ENCODE data around the gene MACROD2. TPM values are rescaled to one million over a fixed set of nuclear protein-coding genes. Genes with fewer than 3 reads are reported as not detected.

Gene MACROD2
- total RNA-seq, 1 donor = 0.81 TPM

GRCh38 chr20:14055127-14055742 is 59.9 kb downstream of the MACROD2 start:
- peak in 2 of 3 donors; percentile 31 to 75 for DNase-seq (ENCODE audit: low read depth in 2 of 3, low spot score in 2 of 3)

GRCh38 chr20:14062171-14062570 is 66.9 kb downstream of the MACROD2 start:
- DNase-seq (ENCODE audit: low read depth in 2 of 3, low spot score in 2 of 3) = no peak

- no peak for DNase-seq (ENCODE audit: low read depth in 2 of 3, low spot score in 2 of 3)
These were observed 67.5 kb downstream of the MACROD2 start for GRCh38 chr20:14062786-14063185.

- DNase-seq (ENCODE audit: low read depth in 2 of 3, low spot score in 2 of 3) = no peak
These were observed 69.0 kb downstream of the MACROD2 start for GRCh38 chr20:14064333-14064732.

DNA sequence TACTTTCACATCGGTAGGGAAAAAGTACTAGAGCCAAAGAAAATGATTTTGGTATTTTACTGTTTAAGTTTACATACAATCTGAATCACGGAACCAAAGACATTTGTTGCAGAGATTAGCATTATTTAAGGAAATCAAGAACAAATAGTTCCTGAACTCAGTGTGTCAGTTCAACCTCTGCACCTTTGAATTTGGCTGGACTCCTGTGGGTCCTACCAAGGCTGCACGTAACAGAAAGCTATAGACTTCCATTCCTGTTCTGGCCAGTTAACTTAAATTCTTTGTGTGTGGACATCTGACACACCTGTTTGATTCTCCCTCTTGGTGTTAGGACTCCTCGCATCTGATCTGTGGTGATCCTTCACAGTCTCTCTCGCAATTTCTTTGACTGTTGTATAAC is 69.6 kb downstream of the MACROD2 start:
- DNase-seq (ENCODE audit: low read depth in 2 of 3, low spot score in 2 of 3) = no peak

GRCh38 chr20:14065774-14066173 is 70.5 kb downstream of the MACROD2 start:
- DNase-seq (ENCODE audit: low read depth in 2 of 3, low spot score in 2 of 3) = no peak

GRCh38 chr20:14067603-14068002 is 72.3 kb downstream of the MACROD2 start:
- no peak for DNase-seq (ENCODE audit: low read depth in 2 of 3, low spot score in 2 of 3)

DNA sequence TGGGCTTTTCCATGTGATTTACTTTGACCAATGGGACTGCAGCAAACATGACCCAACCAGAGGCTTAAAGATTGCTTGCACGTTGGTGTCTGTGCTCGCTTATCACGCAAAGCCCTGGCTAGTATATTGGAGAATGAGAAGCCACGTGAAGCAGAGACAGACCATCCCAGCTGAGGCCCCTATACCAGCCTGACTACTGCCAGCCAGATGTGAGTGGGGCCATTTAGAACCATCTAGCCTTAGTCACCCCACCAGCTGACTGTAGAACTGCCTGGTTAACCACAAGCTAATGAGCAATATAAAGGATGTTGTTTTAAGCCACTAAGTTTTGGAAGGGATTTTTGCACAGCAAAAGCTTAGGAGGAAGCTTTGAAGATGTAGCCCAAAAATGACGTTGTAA is 74.5 kb downstream of the MACROD2 start:
- no peak for DNase-seq (ENCODE audit: low read depth in 2 of 3, low spot score in 2 of 3)

- no peak for DNase-seq (ENCODE audit: low read depth in 2 of 3, low spot score in 2 of 3)
These were observed 98.3 kb downstream of the MACROD2 start for GRCh38 chr20:14093652-14094051.

DNA sequence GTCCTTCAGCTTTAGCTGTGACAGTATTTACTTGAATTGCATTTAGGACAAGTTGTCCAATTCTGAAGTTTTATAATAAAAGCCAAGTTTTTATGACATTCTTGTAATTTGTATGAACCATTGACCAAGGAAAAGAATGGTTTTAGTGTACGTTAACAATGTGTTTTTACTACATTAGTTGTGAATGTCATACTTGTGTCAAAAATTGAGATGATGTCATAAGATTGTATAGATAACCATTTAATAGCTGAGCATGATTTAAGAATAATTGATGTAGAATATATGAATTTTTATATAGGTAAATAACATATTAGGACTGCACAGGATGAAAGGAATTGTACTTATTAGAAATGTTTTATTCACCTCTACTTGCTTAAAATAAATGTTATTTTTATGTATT is 102.9 kb downstream of the MACROD2 start:
- no peak for DNase-seq (ENCODE audit: low read depth in 2 of 3, low spot score in 2 of 3)

DNA sequence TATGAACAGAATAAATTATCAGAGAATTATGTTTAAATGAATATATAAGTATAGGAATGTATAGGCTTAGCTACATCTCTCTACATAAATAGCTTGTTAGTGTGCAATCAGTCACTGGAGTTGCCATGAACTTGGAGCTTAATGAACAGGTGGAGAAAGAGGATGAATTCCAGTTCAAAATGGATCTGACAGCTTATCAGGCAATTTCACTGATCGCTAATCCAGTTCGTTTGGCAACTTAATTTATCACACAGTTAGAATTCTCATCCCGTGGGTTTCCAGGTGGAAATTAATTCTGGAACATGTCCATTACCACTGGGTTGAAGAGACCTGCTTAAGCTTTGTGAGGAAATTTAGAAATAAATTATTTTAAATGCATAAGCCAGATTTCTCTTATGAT is 118.1 kb downstream of the MACROD2 start:
- DNase-seq (ENCODE audit: low read depth in 2 of 3, low spot score in 2 of 3) = no peak

DNA sequence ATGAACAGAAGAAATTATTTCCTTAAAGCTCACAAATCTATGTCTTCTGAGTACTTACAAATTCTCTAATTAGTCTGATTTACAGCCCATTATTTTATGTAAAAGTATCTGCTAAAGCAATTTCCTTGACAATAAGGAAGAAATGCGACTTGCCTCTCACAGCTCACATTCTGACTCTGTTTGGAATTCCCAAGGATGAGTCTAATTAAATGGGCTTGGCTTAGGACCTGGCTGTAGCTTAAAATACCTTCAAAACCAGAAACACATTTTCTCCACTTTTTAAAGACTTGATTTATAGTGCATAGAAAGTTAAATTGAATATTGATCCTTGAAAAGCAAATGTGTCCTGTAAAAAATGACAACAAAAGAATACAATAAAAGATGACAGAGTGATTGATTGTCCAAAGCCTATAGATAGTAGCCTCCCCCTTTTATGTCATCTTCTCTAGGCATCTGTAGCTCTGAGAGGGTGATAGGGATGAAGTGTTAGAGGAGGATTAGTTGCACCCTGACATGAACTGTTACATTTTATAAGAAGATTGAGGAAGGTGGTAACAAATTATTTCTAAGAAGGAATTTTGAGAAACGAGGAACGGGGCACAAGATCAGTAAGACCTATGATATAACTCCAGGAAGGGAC is 118.9 kb downstream of the MACROD2 start:
- no peak for DNase-seq (ENCODE audit: low read depth in 2 of 3, low spot score in 2 of 3)

- DNase-seq (ENCODE audit: low read depth in 2 of 3, low spot score in 2 of 3) = no peak
These were observed 120.7 kb downstream of the MACROD2 start for GRCh38 chr20:14116037-14116436.

GRCh38 chr20:14117768-14118167 is 122.5 kb downstream of the MACROD2 start:
- DNase-seq (ENCODE audit: low read depth in 2 of 3, low spot score in 2 of 3) = no peak

DNA sequence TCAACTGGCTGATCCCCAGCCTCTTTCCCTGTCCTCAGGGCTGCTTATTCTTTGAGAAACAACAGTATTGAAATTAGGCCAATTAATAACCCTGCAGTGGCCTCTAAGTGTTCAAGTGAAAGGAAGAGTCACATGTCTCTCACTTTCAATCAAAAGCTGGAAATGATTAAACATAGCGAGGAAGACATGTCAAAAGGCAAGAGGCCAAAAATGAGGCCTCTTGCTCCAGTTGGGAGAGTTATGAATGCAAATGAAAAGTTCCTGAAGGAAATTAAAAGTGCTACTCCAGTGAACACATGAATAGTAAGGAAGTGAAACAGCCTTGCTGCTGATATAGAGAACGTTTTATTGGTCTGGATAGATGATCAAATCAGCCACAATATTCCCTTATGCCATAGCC is 131.5 kb downstream of the MACROD2 start:
- DNase-seq (ENCODE audit: low read depth in 2 of 3, low spot score in 2 of 3) = no peak

DNA sequence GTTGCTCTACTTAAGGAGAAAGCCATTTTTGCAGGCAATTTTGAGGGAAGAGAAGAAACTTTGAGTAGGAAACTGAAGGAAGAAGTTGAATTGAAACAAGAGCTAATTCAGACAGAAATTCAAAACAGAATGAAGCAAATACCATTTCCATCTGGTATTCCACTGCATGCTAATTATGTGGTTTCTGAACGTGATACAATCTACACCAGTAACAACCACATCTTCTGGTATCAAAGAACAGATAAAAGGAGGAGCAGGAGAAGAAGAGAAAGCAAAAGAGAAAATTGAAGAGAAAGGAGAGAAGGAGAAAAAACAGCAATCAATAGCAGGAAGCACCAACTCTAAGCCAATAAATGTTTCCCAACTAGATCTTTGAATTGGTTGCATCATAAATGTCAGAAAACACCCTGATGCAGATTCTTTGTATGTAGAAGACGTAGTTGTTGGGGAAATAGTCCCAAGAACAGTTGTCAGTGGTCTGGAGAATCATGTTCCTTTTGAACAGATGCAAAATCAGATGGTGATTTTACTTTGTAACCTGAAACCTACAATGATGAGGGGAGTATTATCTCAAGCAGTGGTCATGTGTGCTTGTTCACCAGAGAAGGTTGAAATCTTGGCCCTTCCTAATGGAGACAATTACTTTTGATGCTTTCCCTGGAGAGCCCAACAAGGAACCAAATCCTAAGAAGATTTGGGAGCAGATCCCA is 132.4 kb downstream of the MACROD2 start:
- DNase-seq (ENCODE audit: low read depth in 2 of 3, low spot score in 2 of 3) = no peak

GRCh38 chr20:14134004-14134403 is 138.7 kb downstream of the MACROD2 start:
- no peak for DNase-seq (ENCODE audit: low read depth in 2 of 3, low spot score in 2 of 3)

GRCh38 chr20:14142171-14142570 is 146.9 kb downstream of the MACROD2 start:
- no peak for DNase-seq (ENCODE audit: low read depth in 2 of 3, low spot score in 2 of 3)

DNA sequence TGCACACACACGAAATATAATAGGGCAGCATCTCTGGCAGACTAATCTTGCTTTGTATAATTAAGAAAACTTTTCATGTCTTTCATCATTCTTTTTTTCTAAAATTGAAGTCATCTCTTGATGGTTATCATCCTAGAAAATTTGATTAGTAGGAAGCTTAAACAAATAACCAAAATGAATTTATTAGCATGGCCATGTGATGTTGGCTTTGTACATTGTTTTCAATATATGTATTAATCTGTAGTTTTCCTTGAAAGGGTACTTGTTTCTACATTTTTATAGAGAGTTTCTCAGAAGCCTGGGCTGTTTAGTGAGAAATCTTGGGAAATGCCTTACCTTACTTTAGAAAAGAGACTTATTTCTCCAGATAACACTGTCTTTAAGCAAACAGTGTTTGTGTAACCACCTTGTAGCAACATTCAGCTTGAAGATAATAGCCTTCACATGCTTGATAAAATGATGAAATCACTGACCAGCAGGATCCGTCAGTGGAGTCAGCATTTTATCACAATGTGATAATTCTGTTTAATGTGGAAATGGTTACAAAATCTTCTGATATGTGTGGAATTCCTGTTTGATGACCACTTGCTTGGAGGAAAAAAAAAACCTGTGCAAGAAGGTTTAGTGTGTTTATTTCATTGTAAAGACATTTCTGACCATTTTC is 147.8 kb downstream of the MACROD2 start:
- no peak for DNase-seq (ENCODE audit: low read depth in 2 of 3, low spot score in 2 of 3)

DNA sequence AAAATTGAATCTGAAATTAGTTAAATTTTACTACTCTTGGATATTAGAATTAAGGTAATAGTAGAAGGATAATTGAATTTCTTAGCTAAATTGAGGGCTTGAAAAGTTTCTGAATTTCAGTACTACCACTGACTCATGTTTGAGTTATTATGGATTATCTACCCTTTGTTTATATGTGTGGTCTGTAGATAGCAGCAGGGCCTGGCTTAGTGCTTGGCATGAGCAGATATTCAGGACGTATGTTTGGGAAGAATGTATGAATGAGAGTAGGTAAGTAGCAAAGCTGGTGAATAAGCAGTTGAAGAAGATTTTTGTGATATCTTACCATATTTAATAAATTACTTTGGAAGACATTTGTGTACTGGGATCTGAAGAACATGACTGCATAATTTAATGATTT is 152.7 kb downstream of the MACROD2 start:
- no peak for DNase-seq (ENCODE audit: low read depth in 2 of 3, low spot score in 2 of 3)

DNA sequence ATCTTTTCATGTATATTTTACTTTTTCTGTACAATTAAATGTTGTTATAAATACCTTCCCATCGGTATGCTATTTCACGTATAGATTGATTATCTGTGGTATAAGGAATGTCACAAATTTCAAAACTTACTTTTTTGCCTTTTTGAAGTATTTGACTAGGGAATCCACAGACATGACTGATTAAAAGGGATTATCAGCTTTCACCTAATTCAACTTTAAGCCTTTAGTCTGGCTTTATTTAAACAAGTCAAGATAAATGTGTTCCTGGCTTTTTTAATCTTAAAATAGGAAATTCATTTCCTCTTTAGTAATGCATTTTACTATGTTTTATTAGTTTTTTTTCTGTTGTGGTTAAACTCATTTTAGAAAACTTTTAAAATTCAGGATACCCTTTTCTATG is 160.0 kb downstream of the MACROD2 start:
- DNase-seq (ENCODE audit: low read depth in 2 of 3, low spot score in 2 of 3) = no peak

DNA sequence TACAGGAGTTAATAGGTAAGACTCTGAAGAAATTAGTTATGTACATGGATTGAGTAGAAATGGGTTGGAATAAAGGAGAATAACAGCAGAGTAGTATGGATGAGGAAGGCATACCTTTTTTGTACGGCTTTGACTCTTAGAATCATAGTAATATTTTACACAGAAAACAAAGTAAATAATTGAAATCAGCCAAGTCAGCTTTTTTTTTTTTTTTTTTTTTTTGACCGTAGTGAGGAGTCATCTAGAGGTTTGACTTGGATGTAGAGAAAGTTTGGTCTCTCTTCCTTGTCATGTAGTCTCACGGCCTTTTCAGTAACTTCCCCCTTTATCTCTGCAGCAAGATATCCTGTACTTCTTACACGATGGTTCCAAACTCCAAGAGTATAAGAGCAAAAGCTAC is 183.2 kb downstream of the MACROD2 start:
- no peak for DNase-seq (ENCODE audit: low read depth in 2 of 3, low spot score in 2 of 3)

Data from hematopoietic multipotent progenitor cell (in vitro differentiated cells).